ENCODE results near the gene FGF21.

FGF21 gene

DNA sequence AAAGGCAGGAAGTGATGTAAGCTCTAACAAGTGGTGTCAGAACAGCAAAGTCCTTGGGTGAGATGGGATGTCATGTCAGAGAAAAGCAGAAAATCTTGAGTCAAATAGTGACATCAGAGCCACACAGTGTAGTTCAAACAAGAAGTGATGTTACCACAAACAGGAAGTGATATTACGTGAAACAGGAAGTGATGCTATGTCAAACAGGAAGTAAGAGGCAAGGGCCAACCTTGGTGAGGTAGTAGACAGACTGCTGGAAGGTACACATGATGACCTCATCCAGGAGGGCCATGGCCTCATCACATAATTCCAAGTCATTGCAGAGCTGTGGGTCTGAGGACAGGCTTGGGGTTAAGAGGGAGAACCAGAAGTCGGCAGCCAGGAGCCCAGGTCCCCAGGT lies 28.8 kb upstream of the FGF21 start:
- TF ChIP-seq, protein P1, sequence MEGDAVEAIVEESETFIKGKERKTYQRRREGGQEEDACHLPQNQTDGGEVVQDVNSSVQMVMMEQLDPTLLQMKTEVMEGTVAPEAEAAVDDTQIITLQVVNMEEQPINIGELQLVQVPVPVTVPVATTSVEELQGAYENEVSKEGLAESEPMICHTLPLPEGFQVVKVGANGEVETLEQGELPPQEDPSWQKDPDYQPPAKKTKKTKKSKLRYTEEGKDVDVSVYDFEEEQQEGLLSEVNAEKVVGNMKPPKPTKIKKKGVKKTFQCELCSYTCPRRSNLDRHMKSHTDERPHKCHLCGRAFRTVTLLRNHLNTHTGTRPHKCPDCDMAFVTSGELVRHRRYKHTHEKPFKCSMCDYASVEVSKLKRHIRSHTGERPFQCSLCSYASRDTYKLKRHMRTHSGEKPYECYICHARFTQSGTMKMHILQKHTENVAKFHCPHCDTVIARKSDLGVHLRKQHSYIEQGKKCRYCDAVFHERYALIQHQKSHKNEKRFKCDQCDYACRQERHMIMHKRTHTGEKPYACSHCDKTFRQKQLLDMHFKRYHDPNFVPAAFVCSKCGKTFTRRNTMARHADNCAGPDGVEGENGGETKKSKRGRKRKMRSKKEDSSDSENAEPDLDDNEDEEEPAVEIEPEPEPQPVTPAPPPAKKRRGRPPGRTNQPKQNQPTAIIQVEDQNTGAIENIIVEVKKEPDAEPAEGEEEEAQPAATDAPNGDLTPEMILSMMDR (IDR thresholded peaks at IDR 0.05): no peak
- H3K9me3 ChIP-seq: peaks cover 11% of the 10 kb centered on the region
- H3K4me3 ChIP-seq (ENCODE audit: low read depth in 1 of 2, low read length in 1 of 2): no peak overlapping the region
- H3K27me3 ChIP-seq: no peaks in the 10 kb centered on the region
- H3K36me3 ChIP-seq: no peaks in the 10 kb centered on the region
- peak overlapping the region; percentile 77 for H3K27ac ChIP-seq
- H3K4me1 ChIP-seq (ENCODE audit: control insufficient read depth in 1 of 2, insufficient read depth in 1 of 2, low read depth in 1 of 2, low read length in 1 of 2): peaks cover 8 to 26% of the 10 kb centered on the region in 2 experiments

DNA sequence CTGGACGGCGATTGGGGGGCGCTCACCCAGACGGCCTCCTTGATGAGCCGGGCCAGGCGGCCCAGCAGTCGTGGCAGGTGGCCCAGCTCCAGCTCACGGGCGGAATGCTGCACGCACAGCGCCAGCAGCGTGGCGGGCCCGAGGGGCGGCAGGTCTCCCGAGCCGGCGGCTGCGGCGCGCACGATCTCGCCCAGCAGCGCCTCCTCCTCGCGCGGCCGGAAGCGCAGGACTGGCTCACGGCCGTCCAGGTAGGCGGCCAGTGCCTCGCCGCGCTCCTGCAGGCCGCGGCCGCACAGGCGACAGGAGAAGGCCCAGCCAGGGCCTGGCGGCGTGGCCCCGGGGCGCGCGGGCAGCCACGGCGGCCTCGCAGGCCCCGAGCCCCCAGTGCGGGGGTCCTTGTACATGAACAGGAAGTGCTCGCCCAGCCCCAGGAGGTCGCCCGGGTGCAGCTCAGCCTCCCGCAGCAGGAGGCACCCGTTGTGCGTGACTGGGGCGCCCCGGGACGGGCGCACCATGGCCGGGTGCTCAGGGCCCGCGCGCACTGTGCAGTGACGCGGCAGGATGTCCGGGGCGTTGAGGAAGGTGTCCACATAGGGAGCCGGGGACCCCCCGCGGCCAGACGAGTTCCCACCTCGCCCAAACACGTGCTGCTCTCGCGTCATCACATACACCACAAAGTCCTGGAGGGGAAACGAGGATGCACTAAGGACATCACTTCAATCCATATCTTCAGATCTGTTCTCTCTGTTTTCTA lies 26.2 kb upstream of the FGF21 start:
- peaks cover 6% of the 10 kb centered on the region for H3K27me3 ChIP-seq
- no peak overlapping the region for H3K27ac ChIP-seq
- TF ChIP-seq, protein P1 (IDR thresholded peaks at IDR 0.05): no peak
- no peaks in the 10 kb centered on the region for H3K36me3 ChIP-seq
- peaks cover 8 to 26% of the 10 kb centered on the region in 2 experiments for H3K4me1 ChIP-seq (ENCODE audit: control insufficient read depth in 1 of 2, insufficient read depth in 1 of 2, low read depth in 1 of 2, low read length in 1 of 2)
- peaks cover 11% of the 10 kb centered on the region for H3K9me3 ChIP-seq
- H3K4me3 ChIP-seq (ENCODE audit: low read depth in 1 of 2, low read length in 1 of 2): no peak overlapping the region

DNA sequence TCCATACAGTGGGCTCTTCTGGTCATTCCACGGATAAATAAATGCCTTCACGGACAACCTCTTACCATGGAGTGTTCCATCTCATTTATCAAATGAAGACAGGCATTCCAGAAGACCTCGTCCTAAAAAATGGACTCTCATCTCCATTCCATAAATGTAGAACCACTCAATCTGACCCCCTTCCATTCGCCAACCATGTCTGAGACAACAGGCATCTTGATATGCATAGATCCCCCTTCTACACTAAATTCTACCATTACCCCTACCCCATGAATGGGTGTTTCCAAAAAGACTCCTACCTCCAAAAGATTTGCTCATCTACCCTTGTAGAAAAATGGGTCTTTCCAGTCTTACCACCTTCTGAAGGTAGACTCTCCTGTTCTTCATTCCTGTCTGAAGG lies 23.9 kb upstream of the FGF21 start:
- Histone ChIP-seq H3K4me1 (ENCODE audit: control insufficient read depth in 1 of 2, insufficient read depth in 1 of 2, low read depth in 1 of 2, low read length in 1 of 2) (peaks cover 0 to 7% of the 10 kb centered on the region in 2 experiments), H3K36me3 (no peaks in the 10 kb centered on the region), H3K27ac (no peak overlapping the region), H3K27me3 (peaks cover 6% of the 10 kb centered on the region), H3K4me3 (ENCODE audit: low read depth in 1 of 2, low read length in 1 of 2) (no peak overlapping the region), H3K9me3 (peaks cover 4% of the 10 kb centered on the region)
- TF ChIP-seq, protein P1 (IDR thresholded peaks at IDR 0.05): no peak

DNA sequence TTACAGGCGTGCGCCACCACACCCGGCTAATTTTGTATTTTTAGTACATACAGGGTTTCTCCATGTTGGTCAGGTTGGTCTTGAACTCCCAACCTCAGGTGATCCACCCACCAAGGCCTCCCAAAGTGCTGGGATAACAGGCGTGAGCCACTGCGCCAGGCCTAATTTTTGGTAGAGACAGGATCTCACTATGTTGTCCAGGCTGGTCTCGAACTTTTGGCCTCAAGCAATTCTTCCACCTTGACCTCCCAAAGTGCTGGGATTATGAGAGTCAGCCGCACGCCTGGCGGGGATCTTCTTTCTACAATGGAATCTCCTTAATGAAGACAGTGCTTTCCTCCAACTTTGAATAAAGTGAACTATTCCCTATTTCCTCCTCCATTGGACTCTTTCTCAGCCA lies 20.7 kb upstream of the FGF21 start:
- peaks cover 31% of the 10 kb centered on the region for H3K27me3 ChIP-seq
- no peaks in the 10 kb centered on the region for H3K9me3 ChIP-seq
- peaks cover 6 to 7% of the 10 kb centered on the region in 2 experiments for H3K4me1 ChIP-seq (ENCODE audit: control insufficient read depth in 1 of 2, insufficient read depth in 1 of 2, low read depth in 1 of 2, low read length in 1 of 2)
- TF ChIP-seq, protein P1 (IDR thresholded peaks at IDR 0.05): no peak
- no peak overlapping the region for H3K4me3 ChIP-seq (ENCODE audit: low read depth in 1 of 2, low read length in 1 of 2)
- H3K27ac ChIP-seq: no peak overlapping the region
- no peaks in the 10 kb centered on the region for H3K36me3 ChIP-seq

DNA sequence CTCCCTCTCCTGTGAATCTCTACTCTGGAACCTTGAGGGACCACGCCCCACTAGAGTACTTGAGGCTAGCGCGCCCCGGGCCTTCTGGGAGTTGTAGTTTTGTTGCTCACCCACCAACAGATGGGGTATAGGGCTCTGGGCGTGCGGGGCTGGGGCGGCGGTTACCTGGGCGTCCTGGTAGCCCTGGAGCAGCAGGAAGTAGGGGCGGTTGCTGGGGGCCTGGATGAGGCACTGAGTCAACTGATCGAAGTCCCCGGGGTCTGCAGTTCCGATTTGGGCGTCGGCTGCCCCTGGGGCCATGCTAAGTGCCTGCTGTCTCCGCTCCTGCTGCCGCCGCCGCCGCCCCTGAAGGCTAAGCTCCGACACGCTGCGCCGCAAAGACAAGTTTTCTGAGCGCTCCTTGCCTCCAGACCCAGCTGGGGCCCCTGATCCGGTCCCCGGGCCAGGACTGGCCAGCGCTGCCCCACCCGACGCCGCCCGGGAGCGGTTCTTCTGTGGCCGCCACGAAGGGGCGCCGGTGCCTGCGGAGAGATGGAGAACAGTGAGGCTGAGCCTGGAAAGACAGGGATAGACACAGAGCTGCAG lies 20.2 kb upstream of the FGF21 start:
- Histone ChIP-seq H3K9me3 (no peaks in the 10 kb centered on the region), H3K27me3 (peaks cover 36% of the 10 kb centered on the region), H3K4me3 (ENCODE audit: low read depth in 1 of 2, low read length in 1 of 2) (no peak overlapping the region), H3K4me1 (ENCODE audit: control insufficient read depth in 1 of 2, insufficient read depth in 1 of 2, low read depth in 1 of 2, low read length in 1 of 2) (peaks cover 6 to 11% of the 10 kb centered on the region in 2 experiments), H3K36me3 (no peaks in the 10 kb centered on the region), H3K27ac (no peak overlapping the region)
- TF ChIP-seq, protein P1 (IDR thresholded peaks at IDR 0.05): no peak

Measured in neutrophil (primary cell).